Gastrocnemius medialis (tissue), 4 donors: ENCODE data around the gene ELF2.

Source experiments
- POLR2A ChIP-seq, 2 donors: fragments of 450-650 bp; IDR thresholded peaks; one replicate each; pipeline ENCODE4 v1.6.1; 2017; ENCODE audit warnings: antibody characterized with exemption in 2 of 2, mild to moderate bottlenecking in 2 of 2, moderate library complexity in 2 of 2
- TF ChIP-seq, protein P1 (sequence below), 5 experiments: fragments of 450-650 bp in 3 of 5; fragments of 200-600 bp in 2 of 5; sonication (generic) in 2 of 5; IDR thresholded peaks in 4 of 5; conservative IDR thresholded peaks in 1 of 5; 1 replicate in 4 of 5; 2 replicates in 1 of 5; pipeline ENCODE4 v1.5.1; 2016 to 2019; ENCODE audit warnings: antibody characterized with exemption in 5 of 5, mild to moderate bottlenecking in 3 of 5, moderate library complexity in 3 of 5

DNA sequence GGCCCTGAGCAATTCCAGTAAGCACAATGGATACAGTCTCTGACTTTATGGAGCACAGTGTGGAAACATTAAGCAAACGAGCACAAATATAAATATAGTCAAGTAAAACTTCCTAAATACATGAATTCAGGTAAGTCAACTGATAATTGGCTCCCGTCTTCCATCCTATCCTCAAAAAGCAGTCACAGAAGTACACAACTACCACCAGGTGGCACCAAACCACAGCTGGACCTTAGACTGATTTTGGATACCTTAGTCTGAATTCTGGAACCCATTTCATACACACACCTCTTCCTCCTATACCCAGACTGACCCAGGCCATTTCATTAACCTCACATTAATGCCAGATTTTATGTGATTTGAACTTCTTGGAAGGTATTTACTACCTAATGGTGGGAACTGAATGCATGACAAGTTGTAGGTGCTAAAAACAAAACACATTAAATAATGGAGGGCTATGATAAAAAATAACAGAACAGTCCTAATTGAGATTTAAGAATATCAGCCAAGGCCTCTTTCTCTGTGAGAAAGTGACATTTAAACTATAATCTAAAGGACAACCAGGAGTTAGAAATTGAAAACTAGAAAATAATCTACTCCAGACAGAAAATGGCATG lies 77.5 kb downstream of the ELF2 start:
- TF ChIP-seq, protein P1, sequence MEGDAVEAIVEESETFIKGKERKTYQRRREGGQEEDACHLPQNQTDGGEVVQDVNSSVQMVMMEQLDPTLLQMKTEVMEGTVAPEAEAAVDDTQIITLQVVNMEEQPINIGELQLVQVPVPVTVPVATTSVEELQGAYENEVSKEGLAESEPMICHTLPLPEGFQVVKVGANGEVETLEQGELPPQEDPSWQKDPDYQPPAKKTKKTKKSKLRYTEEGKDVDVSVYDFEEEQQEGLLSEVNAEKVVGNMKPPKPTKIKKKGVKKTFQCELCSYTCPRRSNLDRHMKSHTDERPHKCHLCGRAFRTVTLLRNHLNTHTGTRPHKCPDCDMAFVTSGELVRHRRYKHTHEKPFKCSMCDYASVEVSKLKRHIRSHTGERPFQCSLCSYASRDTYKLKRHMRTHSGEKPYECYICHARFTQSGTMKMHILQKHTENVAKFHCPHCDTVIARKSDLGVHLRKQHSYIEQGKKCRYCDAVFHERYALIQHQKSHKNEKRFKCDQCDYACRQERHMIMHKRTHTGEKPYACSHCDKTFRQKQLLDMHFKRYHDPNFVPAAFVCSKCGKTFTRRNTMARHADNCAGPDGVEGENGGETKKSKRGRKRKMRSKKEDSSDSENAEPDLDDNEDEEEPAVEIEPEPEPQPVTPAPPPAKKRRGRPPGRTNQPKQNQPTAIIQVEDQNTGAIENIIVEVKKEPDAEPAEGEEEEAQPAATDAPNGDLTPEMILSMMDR (IDR thresholded peaks at IDR 0.05 in 4 of 5, conservative IDR thresholded peaks at IDR 0.05 in 1 of 5) = peak; percentile 71 to 89 (median 81)
- TF ChIP-seq POLR2A (IDR thresholded peaks at IDR 0.05) = no peak
